GM21528 (cell line): ENCODE measurements around the gene CFAP70.

Experiments used
- ATAC-seq: cut with Tn5 transposase; IDR thresholded peaks from one replicate; pipeline ENCODE4 v1.9.1; 2021; ENCODE audit warnings: mild to moderate bottlenecking, moderate library complexity; ENCODE audit not compliant: unreplicated experiment, low FRiP score

The CFAP70 gene

GRCh38 chr10:73220989-73221388, 137.7 kb downstream of the CFAP70 start:
- no peak for ATAC-seq

GRCh38 chr10:73219384-73219783, 139.3 kb downstream of the CFAP70 start:
- no peak for ATAC-seq

GRCh38 chr10:73218431-73219191, 140.1 kb downstream of the CFAP70 start:
- no peak for ATAC-seq

- no peak for ATAC-seq
Measured at GRCh38 chr10:73217628-73218027, 141.0 kb downstream of the CFAP70 start.

- no peak for ATAC-seq
Measured at GRCh38 chr10:73215749-73216148, 142.9 kb downstream of the CFAP70 start.

- ATAC-seq, result no peak
Measured at GRCh38 chr10:73211106-73211811, 147.4 kb downstream of the CFAP70 start.

- no peak for ATAC-seq
Measured at GRCh38 chr10:73210395-73211105, 148.1 kb downstream of the CFAP70 start.

GRCh38 chr10:73209705-73210104, 149.0 kb downstream of the CFAP70 start:
- ATAC-seq, result no peak

GRCh38 chr10:73207883-73208282, 150.8 kb downstream of the CFAP70 start:
- ATAC-seq, result no peak

GRCh38 chr10:73206385-73206784, 152.3 kb downstream of the CFAP70 start:
- ATAC-seq, result no peak

- ATAC-seq, result no peak
Measured at GRCh38 chr10:73205890-73206289, 152.8 kb downstream of the CFAP70 start.

GRCh38 chr10:73205081-73205480, 153.6 kb downstream of the CFAP70 start:
- no peak for ATAC-seq
